HepG2 (cell line): ENCODE results near the gene LRP1-AS. TPM values are rescaled to one million over a fixed set of nuclear protein-coding genes. Genes with fewer than 3 reads are reported as not detected.

ENCODE experiments used
- ARID5B ChIP-seq: IDR thresholded peaks from 2 replicates; pipeline ENCODE4 v1.4.0; 2020; ENCODE audit warnings: mild to moderate bottlenecking, missing genetic modification reagents
- BATF2 ChIP-seq: sonication (generic); formaldehyde crosslinking; IDR thresholded peaks from 2 replicates; pipeline ENCODE4 v1.8.0; 2022; ENCODE audit warnings: mild to moderate bottlenecking, missing genetic modification reagents, moderate library complexity
- EZH2 ChIP-seq: conservative IDR thresholded peaks from 2 replicates; pipeline ENCODE4 v1.6.1; 2012; ENCODE audit warnings: mild to moderate bottlenecking, low read depth, low read length, moderate library complexity
- FOXK1 ChIP-seq: sonication (generic); formaldehyde crosslinking; IDR thresholded peaks from 2 replicates; pipeline ENCODE4 v1.4.0; 2020; ENCODE audit warnings: low read depth, missing genetic modification reagents, borderline replicate concordance
- HNF4A ChIP-seq: sonication (generic); formaldehyde crosslinking; IDR thresholded peaks from 2 replicates; pipeline ENCODE4 v1.4.0; 2020; ENCODE audit warnings: missing genetic modification reagents
- LCORL ChIP-seq, 2 experiments: fragments of 450-650 bp in 1 of 2; sonication (generic) in 1 of 2; formaldehyde crosslinking in 1 of 2; IDR thresholded peaks; 2 replicates each; pipeline versions ENCODE4 v1.5.0 to v1.6.1; 2017 to 2020; ENCODE audit warnings: antibody characterized with exemption in 1 of 2, missing genetic modification reagents in 1 of 2
- NFIC ChIP-seq: IDR thresholded peaks from 2 replicates; pipeline ENCODE4 v1.6.1; 2012; ENCODE audit warnings: mild to moderate bottlenecking, low read length, inconsistent platforms
- NR2F1 ChIP-seq, 2 experiments: fragments of 450-650 bp in 1 of 2; formaldehyde crosslinking in 1 of 2; IDR thresholded peaks; 2 replicates each; pipeline versions ENCODE4 v1.5.0 to v1.6.1; 2016 to 2020; ENCODE audit warnings: mild to moderate bottlenecking in 1 of 2, missing compliant biosample characterization in 1 of 2, missing genetic modification reagents in 1 of 2, moderate library complexity in 1 of 2
- SKIL ChIP-seq: sonication (generic); formaldehyde crosslinking; IDR thresholded peaks from 2 replicates; pipeline ENCODE4 v1.8.0; 2022; ENCODE audit warnings: missing genetic modification reagents, mild to moderate bottlenecking, moderate library complexity, borderline replicate concordance
- TFAP4 ChIP-seq: sonication (generic); IDR thresholded peaks from 2 replicates; pipeline ENCODE4 v1.6.1; 2016; ENCODE audit warnings: low read depth, borderline replicate concordance
- TGIF2 ChIP-seq: IDR thresholded peaks from 2 replicates; pipeline ENCODE4 v1.6.1; 2016; ENCODE audit warnings: control low read depth, missing compliant biosample characterization
- YY1 ChIP-seq: IDR thresholded peaks from 2 replicates; pipeline ENCODE4 v1.6.1; 2011; ENCODE audit warnings: low read length, low read depth, moderate library complexity, mild to moderate bottlenecking; ENCODE audit not compliant: insufficient read depth, insufficient replicate concordance
- ZNF326 ChIP-seq: sonication (generic); formaldehyde crosslinking; IDR thresholded peaks from 2 replicates; pipeline ENCODE4 v1.4.0; 2020; ENCODE audit warnings: missing genetic modification reagents, borderline replicate concordance
- ZNF687 ChIP-seq: sonication (generic); formaldehyde crosslinking; IDR thresholded peaks from 2 replicates; pipeline ENCODE4 v1.5.1; 2020; ENCODE audit warnings: mild to moderate bottlenecking, missing genetic modification reagents, moderate library complexity
- ZNF747 ChIP-seq: sonication (generic); formaldehyde crosslinking; IDR thresholded peaks from 2 replicates; pipeline ENCODE4 v1.8.1; 2023; ENCODE audit warnings: missing genetic modification reagents, mild to moderate bottlenecking, borderline replicate concordance
- polyA plus RNA-seq, 8 experiments: library from polyadenylated mRNA; depleted of rRNA in 3 of 8; stranded (reverse) in 7 of 8; unstranded in 1 of 8; fragments of >200 nt; fragmentation: Illumina TruSeq in 4 of 8; extraction: Trizol in 4 of 8; gene quantifications; 2 replicates each; pipeline versions ENCODE4 v1.2.1 to v1.2.3, GENCODE V29; 2011 to 2016; ENCODE audit warnings: low read depth in 4 of 8, missing spikeins in 1 of 8, mixed read lengths in 1 of 8; ENCODE audit not compliant: insufficient read depth in 1 of 8
- total RNA-seq, 5 experiments: library from RNA; depleted of rRNA; stranded (reverse); fragments of >200 nt; fragmentation: Illumina TruSeq; extraction: Trizol; gene quantifications; 2 replicates each; pipeline ENCODE4 v1.2.3, GENCODE V29; 2016; ENCODE audit warnings: low read depth in 1 of 5

The LRP1-AS gene
- total and polyA plus RNA-seq, 2 of the 13 experiments (the other 11 are each of a cell fraction or from before 2014, with no cell fraction given) = 0.20 TPM; not detected in 1

- TF ChIP-seq ZNF747 (CRISPR knock-in tag) (0 out of 2 replicates have a peak, but pooled peaks have one; percentile 61), FOXK1 (CRISPR knock-in tag) (peak; percentile 54; the same call in 1 of the 2 replicates), NFIC (peak; percentile 35; the same call in 1 of the 2 replicates), LCORL (IDR thresholded peaks at IDR 0.05) (no peak), LCORL (CRISPR knock-in tag; IDR thresholded peaks at IDR 0.05) (peak; percentile 86; the same call in 1 of the 2 replicates), TFAP4 (peak; percentile 93), YY1 (peak; percentile 29), HNF4A (CRISPR knock-in tag) (peak; percentile 90), NR2F1 (CRISPR knock-in tag; IDR thresholded peaks at IDR 0.05) (no peak), ZNF687 (CRISPR knock-in tag) (peak; percentile 74), BATF2 (CRISPR knock-in tag) (no peak), ARID5B (CRISPR knock-in tag) (peak; percentile 77), EZH2 (no peak), ZNF326 (no peak), TGIF2 (peak; percentile 66; the same call in 1 of the 2 replicates), SKIL (CRISPR knock-in tag) (peak; percentile 53; the same call in 1 of the 2 replicates)
These were observed 1.2 kb upstream of the LRP1-AS start (continued) for GRCh38 chr12:57148469-57149244.
